Memory B cell (primary cell): ENCODE results near the gene TYR.
"Not testable (repeated sequence)": the region's sequence is repeated elsewhere in the genome, so short reads cannot be mapped to it uniquely, and the experiment has no call there.

Source experiments
- ATAC-seq: fragments of 150-1000 bp; cut with Tn5 transposase; 2 replicates; pipeline ENCODE4 v1.10.0; 2021; ENCODE audit warnings: low read depth, mild to moderate bottlenecking, moderate library complexity
- DNase-seq, 2 donors: peaks; one replicate each; pipeline ENCODE4 v3.0.0; 2022; ENCODE audit warnings: low spot score in 2 of 2
- H3K27ac Mint-ChIP-seq: one replicate; pipeline ENCODE4 v1.8.0; 2022; ENCODE audit warnings: mild to moderate bottlenecking, moderate library complexity, mixed read lengths
- H3K27me3 Mint-ChIP-seq: one replicate; pipeline ENCODE4 v1.8.0; 2022; ENCODE audit warnings: mixed read lengths
- H3K36me3 Mint-ChIP-seq: one replicate; pipeline ENCODE4 v1.8.0; 2022; ENCODE audit warnings: mild to moderate bottlenecking, mixed read lengths
- H3K4me1 Mint-ChIP-seq: one replicate; pipeline ENCODE4 v1.8.0; 2022; ENCODE audit warnings: mixed read lengths
- H3K4me3 Mint-ChIP-seq: one replicate; pipeline ENCODE4 v1.8.0; 2022; ENCODE audit warnings: mild to moderate bottlenecking, moderate library complexity, mixed read lengths
- H3K9me3 Mint-ChIP-seq: one replicate; pipeline ENCODE4 v1.8.0; 2022; ENCODE audit warnings: mixed read lengths

The TYR gene

DNA sequence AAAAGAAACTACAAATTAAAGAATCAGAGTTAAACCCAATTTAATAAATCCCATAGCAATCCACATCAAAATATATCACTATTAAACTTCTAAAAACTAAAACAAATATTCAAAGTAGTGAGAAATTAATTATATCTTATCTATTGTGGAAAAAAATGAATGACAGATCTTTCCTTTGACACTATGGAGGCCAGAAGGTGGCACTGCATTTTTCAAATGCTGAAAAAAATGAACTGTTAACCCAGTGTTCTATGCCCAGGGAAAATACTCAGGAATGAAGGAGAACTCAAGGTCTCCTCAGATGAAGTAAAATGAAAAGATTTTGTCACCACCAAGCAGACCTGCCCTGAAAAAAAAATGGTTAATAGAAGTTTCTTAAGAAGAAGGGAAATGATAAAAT lies 27.7 kb downstream of the TYR start:
- ATAC-seq (no peak), DNase-seq (no peak)
- Mint-ChIP-seq H3K4me1 (no peaks in the 10 kb centered on the region), H3K36me3 (no peaks in the 10 kb centered on the region), H3K27me3 (no peaks in the 10 kb centered on the region), H3K4me3 (no peak overlapping the region), H3K27ac (no peak overlapping the region), H3K9me3 (peaks cover 4% of the 10 kb centered on the region)

DNA sequence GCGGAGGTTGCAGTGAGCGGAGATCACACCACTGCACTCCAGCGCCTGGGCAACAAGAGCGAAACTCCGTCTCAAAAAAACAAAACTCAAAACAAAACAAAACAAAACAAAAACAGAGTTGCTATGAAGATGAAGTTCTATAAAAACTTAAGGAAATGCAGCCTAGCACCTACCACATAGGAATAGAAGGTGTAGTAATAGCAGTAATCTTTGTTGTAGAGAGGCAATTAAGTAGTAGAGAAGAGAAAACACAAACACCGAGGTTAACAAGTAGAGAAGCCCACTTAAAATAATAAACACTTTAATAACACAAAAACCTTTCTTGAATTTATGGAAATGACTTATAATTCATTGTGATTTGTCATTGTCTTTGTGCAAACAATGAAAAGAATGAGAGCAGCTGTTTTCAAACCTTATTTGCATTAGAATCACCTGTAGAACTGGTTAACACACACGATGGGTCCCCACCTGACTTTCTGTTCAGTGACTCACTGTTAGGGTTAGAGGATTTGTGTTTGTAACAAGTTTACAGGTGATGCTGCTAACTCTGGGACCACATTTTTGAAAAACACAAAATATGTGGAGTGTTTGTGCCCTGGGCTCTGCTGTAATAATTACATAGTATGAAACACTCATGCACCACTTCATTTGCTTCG lies 43.1 kb downstream of the TYR start:
- no peaks in the 10 kb centered on the region for H3K36me3 Mint-ChIP-seq
- H3K9me3 Mint-ChIP-seq: no peaks in the 10 kb centered on the region
- no peaks in the 10 kb centered on the region for H3K27me3 Mint-ChIP-seq
- DNase-seq (no peak), ATAC-seq (no peak)
- H3K4me1 Mint-ChIP-seq: no peaks in the 10 kb centered on the region
- H3K4me3 Mint-ChIP-seq: no peak overlapping the region
- H3K27ac Mint-ChIP-seq: no peak overlapping the region

DNA sequence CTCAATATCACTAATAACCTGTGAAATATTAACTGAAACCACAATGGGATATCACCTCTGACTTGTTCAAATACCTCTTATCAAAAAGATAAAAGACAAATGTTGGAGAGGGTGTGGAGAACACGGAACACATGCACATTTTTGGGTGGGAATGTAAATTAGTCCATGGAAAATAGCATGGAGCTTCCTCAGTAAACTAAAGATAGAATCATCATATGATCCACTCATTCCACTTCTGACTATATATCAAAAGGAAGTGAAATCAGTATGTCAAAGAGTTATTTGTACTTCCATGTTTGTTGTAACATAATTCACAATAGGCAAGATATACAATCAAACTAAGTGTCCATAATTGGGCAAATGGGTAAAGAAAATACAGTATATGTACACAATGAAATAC lies 57.4 kb downstream of the TYR start:
- DNase-seq (no peak), ATAC-seq (no peak)
- no peaks in the 10 kb centered on the region for H3K36me3 Mint-ChIP-seq
- H3K9me3 Mint-ChIP-seq: peaks cover 9% of the 10 kb centered on the region
- H3K4me3 Mint-ChIP-seq: no peak overlapping the region
- H3K27me3 Mint-ChIP-seq: no peaks in the 10 kb centered on the region
- no peaks in the 10 kb centered on the region for H3K4me1 Mint-ChIP-seq
- no peak overlapping the region for H3K27ac Mint-ChIP-seq

DNA sequence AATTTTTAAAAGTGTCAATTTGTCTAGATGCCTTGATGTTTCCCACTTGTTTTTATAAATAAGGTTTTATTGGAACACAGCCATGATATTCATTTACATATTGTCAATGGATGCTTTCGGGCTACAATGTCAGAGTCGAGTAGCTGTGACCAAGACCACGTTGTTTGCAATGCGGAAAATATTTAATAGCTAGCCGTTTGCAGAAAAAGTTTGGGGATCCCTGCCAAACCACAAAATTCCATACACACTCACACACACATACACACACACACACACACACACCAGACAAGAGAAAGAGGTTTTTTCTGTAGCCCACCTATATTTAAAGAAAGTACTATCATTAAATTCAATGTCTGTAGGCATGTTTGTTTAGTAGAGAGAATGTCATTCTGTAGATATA lies 58.3 kb downstream of the TYR start:
- ATAC-seq: no peak
- Mint-ChIP-seq H3K9me3 (peaks cover 9% of the 10 kb centered on the region), H3K27me3 (no peaks in the 10 kb centered on the region), H3K27ac (no peak overlapping the region), H3K4me3 (no peak overlapping the region), H3K4me1 (no peaks in the 10 kb centered on the region), H3K36me3 (no peaks in the 10 kb centered on the region)
- DNase-seq: no peak

DNA sequence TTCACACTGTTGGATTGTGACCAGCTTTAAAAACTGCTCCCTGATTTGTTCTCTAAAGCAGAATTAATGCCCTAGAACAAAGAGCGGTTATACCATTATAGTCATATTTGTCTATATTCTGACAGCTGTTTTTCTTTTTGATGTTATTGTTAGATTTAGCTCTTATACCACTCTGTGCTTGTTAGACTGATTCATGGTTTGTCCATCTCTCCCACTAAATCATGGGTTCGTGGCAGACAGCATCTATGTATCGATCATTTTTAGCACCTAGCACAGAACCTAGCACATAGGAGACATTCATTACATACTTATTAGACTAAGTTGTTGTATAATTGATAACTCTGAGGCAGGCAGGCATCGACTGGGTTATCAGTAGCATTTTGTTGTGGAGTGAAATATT lies 69.3 kb downstream of the TYR start:
- H3K27ac Mint-ChIP-seq, ATAC-seq, H3K27me3 Mint-ChIP-seq, H3K36me3 Mint-ChIP-seq, H3K4me3 Mint-ChIP-seq, H3K4me1 Mint-ChIP-seq, DNase-seq, H3K9me3 Mint-ChIP-seq: not testable (repeated sequence)

DNA sequence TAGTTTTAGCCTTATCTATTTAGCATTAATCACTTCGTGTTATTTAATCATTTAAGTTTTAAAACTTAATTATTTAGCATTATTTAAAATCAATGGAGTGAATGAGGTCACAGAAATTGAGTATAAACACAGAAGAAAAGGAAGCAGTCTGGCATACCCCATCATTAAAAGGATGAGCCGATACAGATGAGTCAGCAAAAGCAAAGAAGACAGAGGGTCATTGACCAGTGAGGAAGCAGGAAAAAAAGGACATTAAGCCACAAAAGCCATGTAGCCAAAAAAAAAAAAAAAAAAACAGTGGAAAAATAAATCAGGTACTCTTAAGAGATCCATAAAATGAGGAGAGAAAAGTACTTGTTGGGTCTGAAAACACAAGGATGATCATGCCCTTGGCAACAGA lies 71.5 kb downstream of the TYR start:
- Mint-ChIP-seq H3K36me3 (no peaks in the 10 kb centered on the region), H3K27ac (no peak overlapping the region), H3K4me1 (no peaks in the 10 kb centered on the region), H3K9me3 (peaks cover 4% of the 10 kb centered on the region), H3K27me3 (no peaks in the 10 kb centered on the region), H3K4me3 (no peak overlapping the region)
- ATAC-seq: no peak
- DNase-seq: no peak

DNA sequence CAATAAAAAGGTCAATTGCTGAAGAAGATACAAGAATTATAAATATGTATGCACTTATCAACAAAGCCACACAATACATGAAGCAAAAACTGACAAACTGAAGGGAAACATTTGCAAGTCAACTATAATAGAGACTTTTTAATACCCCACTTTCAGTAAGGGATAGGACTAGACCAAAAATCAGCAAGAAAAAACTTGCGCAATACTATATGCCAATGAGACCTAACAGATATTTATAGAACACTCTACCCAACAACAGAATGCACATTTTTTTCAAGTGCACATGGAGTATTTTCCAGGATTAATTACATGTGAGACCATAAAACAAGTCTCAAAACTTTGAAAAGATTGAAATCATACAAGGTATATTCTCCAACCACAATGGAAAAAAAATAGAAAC lies 83.8 kb downstream of the TYR start:
- not testable (repeated sequence) for DNase-seq, H3K4me3 Mint-ChIP-seq, H3K36me3 Mint-ChIP-seq, H3K4me1 Mint-ChIP-seq, H3K27me3 Mint-ChIP-seq, H3K27ac Mint-ChIP-seq, H3K9me3 Mint-ChIP-seq, ATAC-seq

DNA sequence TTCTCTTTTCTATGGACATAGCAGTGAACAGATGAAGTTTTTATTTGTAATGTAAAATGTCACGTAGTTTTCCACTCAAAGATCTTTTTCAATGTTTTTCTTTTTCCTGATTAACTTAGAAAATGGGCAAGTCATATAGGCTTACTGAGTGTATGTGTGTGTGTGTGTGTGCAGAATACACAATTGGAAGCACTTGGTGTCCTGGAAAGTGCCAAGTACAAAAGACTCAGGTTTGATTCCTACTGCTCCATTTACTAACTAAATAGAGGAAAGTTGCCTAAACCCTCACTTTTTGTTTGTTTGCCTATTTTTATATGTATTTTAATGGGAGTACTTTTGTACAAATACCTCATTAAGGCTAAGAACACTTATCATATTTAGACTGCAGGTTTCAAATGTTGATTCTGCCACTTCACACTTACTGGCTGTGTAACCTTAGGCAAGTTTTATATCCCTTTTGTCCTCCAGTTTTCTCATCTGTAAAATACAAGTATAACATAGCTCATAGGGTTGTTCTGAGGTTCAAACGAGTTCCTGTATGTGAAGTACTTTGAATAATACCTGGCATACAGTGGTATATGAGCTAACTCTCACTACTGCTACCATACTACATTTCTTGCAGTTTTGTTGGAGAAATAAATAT lies 90.1 kb downstream of the TYR start:
- Mint-ChIP-seq H3K9me3 (peaks cover 5% of the 10 kb centered on the region), H3K36me3 (no peaks in the 10 kb centered on the region), H3K27me3 (no peaks in the 10 kb centered on the region), H3K4me1 (no peaks in the 10 kb centered on the region), H3K4me3 (no peak overlapping the region), H3K27ac (no peak overlapping the region)
- ATAC-seq: no peak
- DNase-seq: no peak

DNA sequence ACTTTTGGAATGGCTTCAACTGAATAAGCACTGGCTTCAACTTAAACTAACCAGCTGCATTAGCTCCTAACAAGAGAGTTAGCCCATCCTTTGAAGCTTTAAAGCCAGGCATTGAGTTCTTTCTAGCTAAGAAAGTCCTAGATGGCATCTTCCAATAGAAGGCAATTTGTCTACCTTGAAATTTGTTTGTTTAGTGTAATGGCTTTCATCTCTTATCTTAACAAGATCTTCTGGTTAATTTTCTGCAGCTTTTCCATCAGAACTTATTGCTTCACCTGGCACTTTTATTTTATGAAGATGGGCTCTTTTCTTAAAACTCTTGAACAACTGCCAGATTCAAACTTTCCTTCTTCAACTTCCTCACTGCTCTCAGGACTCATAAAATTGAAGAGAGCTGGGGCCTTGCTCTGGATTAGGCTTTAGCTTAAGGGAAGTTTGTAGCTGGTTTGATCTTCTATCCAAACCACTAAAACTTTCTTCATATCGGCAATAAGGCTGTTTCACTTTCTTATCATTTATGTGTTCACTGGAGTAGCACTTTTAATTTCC lies 94.9 kb downstream of the TYR start:
- H3K4me1 Mint-ChIP-seq: not testable (repeated sequence)

DNA sequence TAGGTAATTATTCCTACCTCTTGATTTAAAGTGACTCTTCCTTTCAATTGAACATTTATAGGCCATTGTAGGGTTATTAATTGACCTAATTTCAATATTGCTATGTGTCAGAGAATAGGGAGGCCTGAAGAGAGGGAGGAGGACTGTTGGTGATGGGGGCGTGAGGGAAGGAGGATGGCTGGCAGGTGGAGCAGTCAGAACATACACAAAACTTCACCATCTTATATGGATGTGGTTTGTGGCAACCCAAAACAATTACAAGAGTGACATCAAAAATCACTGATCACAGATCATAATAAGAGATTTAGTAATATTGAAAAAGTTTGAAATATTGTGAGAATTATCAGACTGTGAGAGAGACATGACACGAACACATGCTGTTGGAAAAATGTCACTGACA lies 95.5 kb downstream of the TYR start:
- not testable (repeated sequence) for H3K27me3 Mint-ChIP-seq, ATAC-seq, DNase-seq, H3K27ac Mint-ChIP-seq, H3K4me3 Mint-ChIP-seq, H3K36me3 Mint-ChIP-seq, H3K4me1 Mint-ChIP-seq
- peaks cover 10% of the 10 kb centered on the region for H3K9me3 Mint-ChIP-seq

More for the DNA sequence above, 94.9 kb downstream of the TYR start:
- not testable (repeated sequence) for H3K9me3 Mint-ChIP-seq, H3K27ac Mint-ChIP-seq, H3K27me3 Mint-ChIP-seq, DNase-seq, H3K4me3 Mint-ChIP-seq, H3K36me3 Mint-ChIP-seq, ATAC-seq

DNA sequence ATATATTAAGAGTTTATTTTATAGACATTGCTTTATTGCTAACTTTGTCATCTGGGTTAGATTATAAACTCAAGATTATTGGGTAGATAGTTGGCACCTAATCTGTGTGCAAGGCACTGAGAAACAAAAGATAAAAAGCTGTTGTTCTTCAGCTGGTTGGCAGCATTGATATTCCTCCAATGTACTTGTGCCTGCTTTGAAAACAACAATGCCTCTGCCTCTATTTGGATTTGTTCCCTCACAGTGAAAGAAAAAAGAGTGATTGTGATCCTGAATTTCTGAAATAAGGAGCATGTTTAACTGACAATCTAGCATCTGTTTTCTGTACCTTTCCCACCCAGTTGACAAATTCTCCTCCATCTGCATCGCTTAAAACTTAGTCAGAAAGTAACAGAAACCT lies 98.3 kb downstream of the TYR start:
- DNase-seq (no peak), ATAC-seq (no peak)
- peaks cover 16% of the 10 kb centered on the region for H3K9me3 Mint-ChIP-seq
- H3K36me3 Mint-ChIP-seq: no peaks in the 10 kb centered on the region
- H3K27me3 Mint-ChIP-seq: no peaks in the 10 kb centered on the region
- H3K4me3 Mint-ChIP-seq: no peak overlapping the region
- H3K4me1 Mint-ChIP-seq: no peaks in the 10 kb centered on the region
- no peak overlapping the region for H3K27ac Mint-ChIP-seq

DNA sequence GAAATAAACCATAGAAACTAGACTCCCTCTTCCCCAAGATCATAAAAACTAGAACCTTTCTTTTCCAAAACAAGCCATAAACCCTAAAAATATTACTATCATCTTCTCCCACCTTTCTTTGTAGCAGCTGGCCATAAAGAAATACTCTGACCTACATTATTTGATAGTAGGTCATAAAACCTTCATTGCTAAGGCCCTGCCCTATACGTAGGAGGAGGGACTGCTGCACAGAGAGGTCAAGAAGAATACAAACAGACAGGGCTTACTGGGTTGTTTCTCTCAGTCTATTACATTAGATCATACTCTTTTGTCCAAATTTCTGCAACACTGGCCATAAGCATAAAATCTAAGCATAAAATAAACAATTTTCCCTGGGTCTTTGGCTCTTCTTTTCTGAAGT lies 101.5 kb downstream of the TYR start:
- H3K27ac Mint-ChIP-seq: no peak overlapping the region
- peaks cover 16% of the 10 kb centered on the region for H3K9me3 Mint-ChIP-seq
- no peak overlapping the region for H3K4me3 Mint-ChIP-seq
- ATAC-seq (no peak), DNase-seq (no peak)
- no peaks in the 10 kb centered on the region for H3K27me3 Mint-ChIP-seq
- no peaks in the 10 kb centered on the region for H3K36me3 Mint-ChIP-seq
- no peaks in the 10 kb centered on the region for H3K4me1 Mint-ChIP-seq

DNA sequence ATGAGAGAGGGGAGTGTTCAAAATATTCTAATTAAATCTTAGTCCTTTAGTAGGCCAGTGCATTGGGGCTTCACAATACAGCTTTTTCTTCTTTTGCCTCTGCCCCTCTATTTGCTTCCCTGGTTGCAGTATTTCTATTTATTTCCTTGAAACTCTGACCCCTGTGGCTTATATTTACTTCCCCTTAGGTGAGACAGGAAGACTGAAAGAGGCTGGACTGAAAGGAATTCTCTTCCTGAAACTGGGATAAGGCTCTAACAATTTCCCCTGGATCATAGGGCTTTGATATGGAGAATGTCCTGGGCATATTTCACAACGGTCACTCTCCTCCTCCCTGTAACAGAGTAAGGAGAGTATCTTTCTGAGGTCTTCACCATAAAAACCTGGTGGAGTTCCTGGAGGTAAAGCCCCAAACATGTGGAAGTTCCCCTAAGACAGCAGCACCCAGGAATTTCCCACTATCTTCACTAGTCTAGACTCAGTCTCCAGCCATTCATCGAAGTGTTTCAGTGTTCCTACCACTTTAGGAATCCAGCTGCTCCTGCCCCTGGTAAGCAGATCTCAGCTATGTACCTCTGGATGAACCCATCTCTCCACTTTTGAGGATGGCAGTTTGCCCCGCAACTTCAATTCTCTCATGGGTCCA lies 103.5 kb downstream of the TYR start:
- not testable (repeated sequence) for H3K27me3 Mint-ChIP-seq, H3K4me1 Mint-ChIP-seq, H3K36me3 Mint-ChIP-seq, ATAC-seq, DNase-seq, H3K27ac Mint-ChIP-seq, H3K4me3 Mint-ChIP-seq
- peaks cover 13% of the 10 kb centered on the region for H3K9me3 Mint-ChIP-seq

DNA sequence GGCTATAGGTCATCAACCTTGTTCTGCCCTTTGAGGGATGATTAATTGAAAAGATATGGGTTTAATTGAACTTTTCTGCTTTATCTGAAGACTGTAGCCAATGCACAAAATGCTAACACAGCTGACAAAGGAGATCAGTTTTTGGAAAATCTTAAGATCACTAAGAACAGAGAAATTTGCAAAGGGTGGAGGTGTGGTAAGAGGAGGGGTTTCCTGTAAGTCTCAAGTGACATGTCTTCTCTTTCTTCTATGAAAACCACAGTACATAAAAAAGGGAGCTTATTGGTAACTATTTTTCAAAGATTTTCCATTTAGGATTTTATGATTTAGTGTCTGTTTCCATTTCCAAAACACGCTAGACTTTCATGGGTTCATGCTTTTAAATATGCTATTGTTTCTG lies 108.9 kb downstream of the TYR start:
- H3K27me3 Mint-ChIP-seq, ATAC-seq, H3K27ac Mint-ChIP-seq, H3K4me3 Mint-ChIP-seq, H3K4me1 Mint-ChIP-seq, H3K36me3 Mint-ChIP-seq, H3K9me3 Mint-ChIP-seq, DNase-seq: not testable (repeated sequence)
